ENCODE data around the gene ASB16. TPM values are rescaled to one million over a fixed set of nuclear protein-coding genes. Genes with fewer than 3 reads are reported as not detected.

Gene ASB16
- total RNA-seq, 1 experiment from 2014 or later = 0.11 TPM

DNA sequence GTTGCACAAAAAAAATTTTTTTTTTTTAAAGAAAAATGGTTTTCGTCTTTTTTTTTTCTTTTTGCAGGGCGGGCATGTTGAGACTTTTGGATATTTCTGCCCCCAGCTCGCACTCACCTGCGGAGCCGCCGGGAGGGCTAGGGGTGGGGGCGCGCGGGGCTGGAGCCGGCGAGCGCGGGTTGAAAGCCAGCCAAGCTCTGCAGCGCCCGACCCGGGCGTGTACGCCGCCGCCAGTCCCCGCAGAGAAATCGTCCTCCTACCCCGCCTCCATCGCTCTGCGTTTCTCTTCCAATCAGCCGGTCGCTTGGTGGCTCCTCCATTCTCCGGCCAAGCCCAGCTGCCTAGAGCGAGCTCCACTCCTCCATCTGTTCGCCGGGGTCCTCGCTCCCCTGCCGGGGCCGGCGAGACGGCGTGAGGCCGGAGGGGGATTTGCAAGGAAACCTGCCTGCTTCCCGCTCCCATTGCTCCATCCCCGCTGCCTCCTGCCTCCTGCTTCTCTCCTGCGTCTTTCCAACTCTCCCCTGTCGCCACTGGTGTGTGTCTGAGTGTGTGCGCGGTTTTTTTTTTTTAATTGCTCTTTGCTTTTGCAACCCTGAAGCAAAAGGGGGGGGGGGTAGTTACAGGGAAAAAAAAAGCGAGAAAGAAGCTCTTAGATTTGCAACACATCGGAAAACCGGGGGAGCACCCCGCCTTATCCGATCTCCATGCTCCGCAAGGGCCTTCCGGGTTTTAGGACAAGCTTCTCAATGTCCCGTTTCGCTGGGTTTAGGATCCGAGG is 50.8 kb downstream of the ASB16 start:
- peak overlapping the region; percentile 80 for H3K4me3 Mint-ChIP-seq
- H3K4me1 Mint-ChIP-seq = peaks cover 17% of the 10 kb centered on the region
- H3K27ac Mint-ChIP-seq = peak overlapping the region; percentile 91
- DNase-seq (ENCODE audit: low spot score) (peak; percentile 77), ATAC-seq (peak; percentile 27)
- peaks cover 11% of the 10 kb centered on the region for H3K36me3 Mint-ChIP-seq
- H3K9me3 Mint-ChIP-seq = no peaks in the 10 kb centered on the region
- ChIA-PET CTCF (interaction anchor here (0.6 to 4.7 kb wide), 35 partner anchors 9 to 699 kb away, joined by 3 to 73 read pairs (median 4); partner anchors contain the start of genes ATXN7L3, FAM171A2, GRN and RUNDC3A), POLR2A (interaction anchor here (0.5 to 3.5 kb wide), 20 partner anchors 11 to 578 kb away, joined by 3 to 28 read pairs (median 4); partner anchors contain the start of genes HDAC5, NAGS, RUNDC3A and SLC25A39)
- no peaks in the 10 kb centered on the region for H3K27me3 Mint-ChIP-seq (ENCODE audit: low read depth)
- TF ChIP-seq, protein P1, sequence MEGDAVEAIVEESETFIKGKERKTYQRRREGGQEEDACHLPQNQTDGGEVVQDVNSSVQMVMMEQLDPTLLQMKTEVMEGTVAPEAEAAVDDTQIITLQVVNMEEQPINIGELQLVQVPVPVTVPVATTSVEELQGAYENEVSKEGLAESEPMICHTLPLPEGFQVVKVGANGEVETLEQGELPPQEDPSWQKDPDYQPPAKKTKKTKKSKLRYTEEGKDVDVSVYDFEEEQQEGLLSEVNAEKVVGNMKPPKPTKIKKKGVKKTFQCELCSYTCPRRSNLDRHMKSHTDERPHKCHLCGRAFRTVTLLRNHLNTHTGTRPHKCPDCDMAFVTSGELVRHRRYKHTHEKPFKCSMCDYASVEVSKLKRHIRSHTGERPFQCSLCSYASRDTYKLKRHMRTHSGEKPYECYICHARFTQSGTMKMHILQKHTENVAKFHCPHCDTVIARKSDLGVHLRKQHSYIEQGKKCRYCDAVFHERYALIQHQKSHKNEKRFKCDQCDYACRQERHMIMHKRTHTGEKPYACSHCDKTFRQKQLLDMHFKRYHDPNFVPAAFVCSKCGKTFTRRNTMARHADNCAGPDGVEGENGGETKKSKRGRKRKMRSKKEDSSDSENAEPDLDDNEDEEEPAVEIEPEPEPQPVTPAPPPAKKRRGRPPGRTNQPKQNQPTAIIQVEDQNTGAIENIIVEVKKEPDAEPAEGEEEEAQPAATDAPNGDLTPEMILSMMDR (IDR thresholded peaks at IDR 0.05) = no peak
- TF ChIP-seq NFE2L1 (CRISPR knock-in tag; IDR thresholded peaks at IDR 0.05) = no peak
- TF ChIP-seq, protein P2, sequence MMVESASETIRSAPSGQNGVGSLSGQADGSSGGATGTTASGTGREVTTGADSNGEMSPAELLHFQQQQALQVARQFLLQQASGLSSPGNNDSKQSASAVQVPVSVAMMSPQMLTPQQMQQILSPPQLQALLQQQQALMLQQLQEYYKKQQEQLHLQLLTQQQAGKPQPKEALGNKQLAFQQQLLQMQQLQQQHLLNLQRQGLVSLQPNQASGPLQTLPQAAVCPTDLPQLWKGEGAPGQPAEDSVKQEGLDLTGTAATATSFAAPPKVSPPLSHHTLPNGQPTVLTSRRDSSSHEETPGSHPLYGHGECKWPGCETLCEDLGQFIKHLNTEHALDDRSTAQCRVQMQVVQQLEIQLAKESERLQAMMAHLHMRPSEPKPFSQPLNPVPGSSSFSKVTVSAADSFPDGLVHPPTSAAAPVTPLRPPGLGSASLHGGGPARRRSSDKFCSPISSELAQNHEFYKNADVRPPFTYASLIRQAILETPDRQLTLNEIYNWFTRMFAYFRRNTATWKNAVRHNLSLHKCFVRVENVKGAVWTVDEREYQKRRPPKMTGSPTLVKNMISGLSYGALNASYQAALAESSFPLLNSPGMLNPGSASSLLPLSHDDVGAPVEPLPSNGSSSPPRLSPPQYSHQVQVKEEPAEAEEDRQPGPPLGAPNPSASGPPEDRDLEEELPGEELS (CRISPR knock-in tag; IDR thresholded peaks at IDR 0.05) = 0 out of 2 replicates have a peak, but pooled peaks have one; percentile 14
- TF ChIP-seq MYBL2 (CRISPR knock-in tag; IDR thresholded peaks at IDR 0.05) = 0 out of 2 replicates have a peak, but pooled peaks have one; percentile 29
- TF ChIP-seq MLX (CRISPR knock-in tag; IDR thresholded peaks at IDR 0.05) = no peak
- peak; percentile 21; the same call in 1 of the 2 replicates for TF ChIP-seq ZNF263 (CRISPR knock-in tag; IDR thresholded peaks at IDR 0.05; ENCODE audit: low read depth)
- TF ChIP-seq, protein P3, sequence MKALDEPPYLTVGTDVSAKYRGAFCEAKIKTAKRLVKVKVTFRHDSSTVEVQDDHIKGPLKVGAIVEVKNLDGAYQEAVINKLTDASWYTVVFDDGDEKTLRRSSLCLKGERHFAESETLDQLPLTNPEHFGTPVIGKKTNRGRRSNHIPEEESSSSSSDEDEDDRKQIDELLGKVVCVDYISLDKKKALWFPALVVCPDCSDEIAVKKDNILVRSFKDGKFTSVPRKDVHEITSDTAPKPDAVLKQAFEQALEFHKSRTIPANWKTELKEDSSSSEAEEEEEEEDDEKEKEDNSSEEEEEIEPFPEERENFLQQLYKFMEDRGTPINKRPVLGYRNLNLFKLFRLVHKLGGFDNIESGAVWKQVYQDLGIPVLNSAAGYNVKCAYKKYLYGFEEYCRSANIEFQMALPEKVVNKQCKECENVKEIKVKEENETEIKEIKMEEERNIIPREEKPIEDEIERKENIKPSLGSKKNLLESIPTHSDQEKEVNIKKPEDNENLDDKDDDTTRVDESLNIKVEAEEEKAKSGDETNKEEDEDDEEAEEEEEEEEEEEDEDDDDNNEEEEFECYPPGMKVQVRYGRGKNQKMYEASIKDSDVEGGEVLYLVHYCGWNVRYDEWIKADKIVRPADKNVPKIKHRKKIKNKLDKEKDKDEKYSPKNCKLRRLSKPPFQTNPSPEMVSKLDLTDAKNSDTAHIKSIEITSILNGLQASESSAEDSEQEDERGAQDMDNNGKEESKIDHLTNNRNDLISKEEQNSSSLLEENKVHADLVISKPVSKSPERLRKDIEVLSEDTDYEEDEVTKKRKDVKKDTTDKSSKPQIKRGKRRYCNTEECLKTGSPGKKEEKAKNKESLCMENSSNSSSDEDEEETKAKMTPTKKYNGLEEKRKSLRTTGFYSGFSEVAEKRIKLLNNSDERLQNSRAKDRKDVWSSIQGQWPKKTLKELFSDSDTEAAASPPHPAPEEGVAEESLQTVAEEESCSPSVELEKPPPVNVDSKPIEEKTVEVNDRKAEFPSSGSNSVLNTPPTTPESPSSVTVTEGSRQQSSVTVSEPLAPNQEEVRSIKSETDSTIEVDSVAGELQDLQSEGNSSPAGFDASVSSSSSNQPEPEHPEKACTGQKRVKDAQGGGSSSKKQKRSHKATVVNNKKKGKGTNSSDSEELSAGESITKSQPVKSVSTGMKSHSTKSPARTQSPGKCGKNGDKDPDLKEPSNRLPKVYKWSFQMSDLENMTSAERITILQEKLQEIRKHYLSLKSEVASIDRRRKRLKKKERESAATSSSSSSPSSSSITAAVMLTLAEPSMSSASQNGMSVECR (CRISPR knock-in tag; IDR thresholded peaks at IDR 0.05; ENCODE audit: borderline replicate concordance) = peak; percentile 53; the same call in 1 of the 2 replicates
- no peak for TF ChIP-seq JUN (CRISPR knock-in tag; IDR thresholded peaks at IDR 0.05)
- TF ChIP-seq NFYB (CRISPR knock-in tag; conservative IDR thresholded peaks at IDR 0.05; ENCODE audit: low read depth) = no peak
- TF ChIP-seq, protein P4, sequence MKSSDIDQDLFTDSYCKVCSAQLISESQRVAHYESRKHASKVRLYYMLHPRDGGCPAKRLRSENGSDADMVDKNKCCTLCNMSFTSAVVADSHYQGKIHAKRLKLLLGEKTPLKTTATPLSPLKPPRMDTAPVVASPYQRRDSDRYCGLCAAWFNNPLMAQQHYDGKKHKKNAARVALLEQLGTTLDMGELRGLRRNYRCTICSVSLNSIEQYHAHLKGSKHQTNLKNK (CRISPR knock-in tag; IDR thresholded peaks at IDR 0.05) = no peak
- TF ChIP-seq, protein P5, sequence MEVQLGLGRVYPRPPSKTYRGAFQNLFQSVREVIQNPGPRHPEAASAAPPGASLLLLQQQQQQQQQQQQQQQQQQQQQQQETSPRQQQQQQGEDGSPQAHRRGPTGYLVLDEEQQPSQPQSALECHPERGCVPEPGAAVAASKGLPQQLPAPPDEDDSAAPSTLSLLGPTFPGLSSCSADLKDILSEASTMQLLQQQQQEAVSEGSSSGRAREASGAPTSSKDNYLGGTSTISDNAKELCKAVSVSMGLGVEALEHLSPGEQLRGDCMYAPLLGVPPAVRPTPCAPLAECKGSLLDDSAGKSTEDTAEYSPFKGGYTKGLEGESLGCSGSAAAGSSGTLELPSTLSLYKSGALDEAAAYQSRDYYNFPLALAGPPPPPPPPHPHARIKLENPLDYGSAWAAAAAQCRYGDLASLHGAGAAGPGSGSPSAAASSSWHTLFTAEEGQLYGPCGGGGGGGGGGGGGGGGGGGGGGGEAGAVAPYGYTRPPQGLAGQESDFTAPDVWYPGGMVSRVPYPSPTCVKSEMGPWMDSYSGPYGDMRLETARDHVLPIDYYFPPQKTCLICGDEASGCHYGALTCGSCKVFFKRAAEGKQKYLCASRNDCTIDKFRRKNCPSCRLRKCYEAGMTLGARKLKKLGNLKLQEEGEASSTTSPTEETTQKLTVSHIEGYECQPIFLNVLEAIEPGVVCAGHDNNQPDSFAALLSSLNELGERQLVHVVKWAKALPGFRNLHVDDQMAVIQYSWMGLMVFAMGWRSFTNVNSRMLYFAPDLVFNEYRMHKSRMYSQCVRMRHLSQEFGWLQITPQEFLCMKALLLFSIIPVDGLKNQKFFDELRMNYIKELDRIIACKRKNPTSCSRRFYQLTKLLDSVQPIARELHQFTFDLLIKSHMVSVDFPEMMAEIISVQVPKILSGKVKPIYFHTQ (CRISPR knock-in tag; IDR thresholded peaks at IDR 0.05) = no peak
- TF ChIP-seq HMGA2 (CRISPR knock-in tag; IDR thresholded peaks at IDR 0.05) = no peak
- TF ChIP-seq GRHL2 (CRISPR knock-in tag; IDR thresholded peaks at IDR 0.05; ENCODE audit: insufficient replicate concordance, severe bottlenecking) = no peak
- TF ChIP-seq SOX15 (CRISPR knock-in tag; IDR thresholded peaks at IDR 0.05) = no peak
- no peak for TF ChIP-seq ELF4 (CRISPR knock-in tag; IDR thresholded peaks at IDR 0.05; ENCODE audit: low read depth)
- 0 out of 2 replicates have a peak, but pooled peaks have one; percentile 30 for TF ChIP-seq IRF1 (CRISPR knock-in tag; IDR thresholded peaks at IDR 0.05)
- no peak for TF ChIP-seq ZNF671 (CRISPR knock-in tag; IDR thresholded peaks at IDR 0.05)
- TF ChIP-seq CREM (CRISPR knock-in tag; IDR thresholded peaks at IDR 0.05) = peak; percentile 20; the same call in 1 of the 2 replicates
- TF ChIP-seq ZSCAN18 (CRISPR knock-in tag; IDR thresholded peaks at IDR 0.05) = no peak
- no peak for TF ChIP-seq ZNF121 (CRISPR knock-in tag; IDR thresholded peaks at IDR 0.05)
